ENCODE data around the gene IFNAR2.

DNA sequence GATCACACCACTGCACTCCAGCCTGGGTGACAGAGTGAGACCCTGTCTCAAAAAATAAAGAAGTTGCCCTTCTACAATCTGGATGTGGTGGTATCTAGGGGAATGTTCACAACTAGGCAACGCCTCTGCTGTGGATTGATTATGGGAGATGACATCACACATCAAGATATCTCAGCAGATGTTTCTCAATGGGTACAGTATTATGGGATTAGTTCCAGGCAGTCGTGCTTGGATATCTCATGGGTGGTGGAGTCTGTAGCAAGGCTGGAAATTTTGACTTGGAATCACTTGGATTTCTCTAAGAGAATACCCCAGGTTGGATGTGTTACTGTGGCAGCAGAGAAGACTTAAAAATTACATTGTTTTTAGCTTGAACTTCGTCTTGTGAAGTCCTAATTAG is 7.7 kb downstream of the IFNAR2 start:
- TF ChIP-seq POLR2A (IDR thresholded peaks at IDR 0.05) (no peak), CTCF (IDR thresholded peaks at IDR 0.05) (no peak)

Data from adrenal gland (tissue), 5 donors.